Measurements from ENCODE around the gene DNM3.

GRCh38 chr1:171963762-171964161 is 122.5 kb downstream of the DNM3 start:
- TF ChIP-seq, protein P1, sequence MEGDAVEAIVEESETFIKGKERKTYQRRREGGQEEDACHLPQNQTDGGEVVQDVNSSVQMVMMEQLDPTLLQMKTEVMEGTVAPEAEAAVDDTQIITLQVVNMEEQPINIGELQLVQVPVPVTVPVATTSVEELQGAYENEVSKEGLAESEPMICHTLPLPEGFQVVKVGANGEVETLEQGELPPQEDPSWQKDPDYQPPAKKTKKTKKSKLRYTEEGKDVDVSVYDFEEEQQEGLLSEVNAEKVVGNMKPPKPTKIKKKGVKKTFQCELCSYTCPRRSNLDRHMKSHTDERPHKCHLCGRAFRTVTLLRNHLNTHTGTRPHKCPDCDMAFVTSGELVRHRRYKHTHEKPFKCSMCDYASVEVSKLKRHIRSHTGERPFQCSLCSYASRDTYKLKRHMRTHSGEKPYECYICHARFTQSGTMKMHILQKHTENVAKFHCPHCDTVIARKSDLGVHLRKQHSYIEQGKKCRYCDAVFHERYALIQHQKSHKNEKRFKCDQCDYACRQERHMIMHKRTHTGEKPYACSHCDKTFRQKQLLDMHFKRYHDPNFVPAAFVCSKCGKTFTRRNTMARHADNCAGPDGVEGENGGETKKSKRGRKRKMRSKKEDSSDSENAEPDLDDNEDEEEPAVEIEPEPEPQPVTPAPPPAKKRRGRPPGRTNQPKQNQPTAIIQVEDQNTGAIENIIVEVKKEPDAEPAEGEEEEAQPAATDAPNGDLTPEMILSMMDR (IDR thresholded peaks at IDR 0.05 in 2 of 3, conservative IDR thresholded peaks at IDR 0.05 in 1 of 3; ENCODE audit: insufficient read depth in 2 of 3, low read depth in 1 of 3, low read length in 3 of 3) = no peak
- TF ChIP-seq PRMT5 (CRISPR knock-in tag; IDR thresholded peaks at IDR 0.05) (no peak), ZNF324 (CRISPR knock-in tag; IDR thresholded peaks at IDR 0.05) (no peak), MECOM (CRISPR knock-in tag; IDR thresholded peaks at IDR 0.05) (no peak), MIER1 (IDR thresholded peaks at IDR 0.05; ENCODE audit: low read depth) (no peak), SP1 (CRISPR knock-in tag; IDR thresholded peaks at IDR 0.05) (no peak), DDX20 (tag; IDR thresholded peaks at IDR 0.05; ENCODE audit: low read depth) (no peak), ZNF507 (tag; conservative IDR thresholded peaks at IDR 0.05) (no peak), VEZF1 (CRISPR knock-in tag; IDR thresholded peaks at IDR 0.05) (no peak), PHB2 (IDR thresholded peaks at IDR 0.05; ENCODE audit: low read depth) (no peak)
- TF ChIP-seq, protein P2, sequence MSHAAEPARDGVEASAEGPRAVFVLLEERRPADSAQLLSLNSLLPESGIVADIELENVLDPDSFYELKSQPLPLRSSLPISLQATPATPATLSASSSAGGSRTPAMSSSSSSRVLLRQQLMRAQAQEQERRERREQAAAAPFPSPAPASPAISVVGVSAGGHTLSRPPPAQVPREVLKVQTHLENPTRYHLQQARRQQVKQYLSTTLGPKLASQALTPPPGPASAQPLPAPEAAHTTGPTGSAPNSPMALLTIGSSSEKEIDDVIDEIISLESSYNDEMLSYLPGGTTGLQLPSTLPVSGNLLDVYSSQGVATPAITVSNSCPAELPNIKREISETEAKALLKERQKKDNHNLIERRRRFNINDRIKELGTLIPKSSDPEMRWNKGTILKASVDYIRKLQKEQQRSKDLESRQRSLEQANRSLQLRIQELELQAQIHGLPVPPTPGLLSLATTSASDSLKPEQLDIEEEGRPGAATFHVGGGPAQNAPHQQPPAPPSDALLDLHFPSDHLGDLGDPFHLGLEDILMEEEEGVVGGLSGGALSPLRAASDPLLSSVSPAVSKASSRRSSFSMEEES (CRISPR knock-in tag; IDR thresholded peaks at IDR 0.05) = no peak
- TF ChIP-seq, protein P3, sequence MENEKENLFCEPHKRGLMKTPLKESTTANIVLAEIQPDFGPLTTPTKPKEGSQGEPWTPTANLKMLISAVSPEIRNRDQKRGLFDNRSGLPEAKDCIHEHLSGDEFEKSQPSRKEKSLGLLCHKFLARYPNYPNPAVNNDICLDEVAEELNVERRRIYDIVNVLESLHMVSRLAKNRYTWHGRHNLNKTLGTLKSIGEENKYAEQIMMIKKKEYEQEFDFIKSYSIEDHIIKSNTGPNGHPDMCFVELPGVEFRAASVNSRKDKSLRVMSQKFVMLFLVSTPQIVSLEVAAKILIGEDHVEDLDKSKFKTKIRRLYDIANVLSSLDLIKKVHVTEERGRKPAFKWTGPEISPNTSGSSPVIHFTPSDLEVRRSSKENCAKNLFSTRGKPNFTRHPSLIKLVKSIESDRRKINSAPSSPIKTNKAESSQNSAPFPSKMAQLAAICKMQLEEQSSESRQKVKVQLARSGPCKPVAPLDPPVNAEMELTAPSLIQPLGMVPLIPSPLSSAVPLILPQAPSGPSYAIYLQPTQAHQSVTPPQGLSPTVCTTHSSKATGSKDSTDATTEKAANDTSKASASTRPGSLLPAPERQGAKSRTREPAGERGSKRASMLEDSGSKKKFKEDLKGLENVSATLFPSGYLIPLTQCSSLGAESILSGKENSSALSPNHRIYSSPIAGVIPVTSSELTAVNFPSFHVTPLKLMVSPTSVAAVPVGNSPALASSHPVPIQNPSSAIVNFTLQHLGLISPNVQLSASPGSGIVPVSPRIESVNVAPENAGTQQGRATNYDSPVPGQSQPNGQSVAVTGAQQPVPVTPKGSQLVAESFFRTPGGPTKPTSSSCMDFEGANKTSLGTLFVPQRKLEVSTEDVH (IDR thresholded peaks at IDR 0.05; ENCODE audit: low read depth, partially characterized antibody) = no peak
